Measurements from ENCODE around the gene ACSL5. TPM values are rescaled to one million over a fixed set of nuclear protein-coding genes. Genes with fewer than 3 reads are reported as not detected.

ACSL5 gene
- polyA plus RNA-seq, 2 donors: 3.6 to 5.6 TPM

DNA sequence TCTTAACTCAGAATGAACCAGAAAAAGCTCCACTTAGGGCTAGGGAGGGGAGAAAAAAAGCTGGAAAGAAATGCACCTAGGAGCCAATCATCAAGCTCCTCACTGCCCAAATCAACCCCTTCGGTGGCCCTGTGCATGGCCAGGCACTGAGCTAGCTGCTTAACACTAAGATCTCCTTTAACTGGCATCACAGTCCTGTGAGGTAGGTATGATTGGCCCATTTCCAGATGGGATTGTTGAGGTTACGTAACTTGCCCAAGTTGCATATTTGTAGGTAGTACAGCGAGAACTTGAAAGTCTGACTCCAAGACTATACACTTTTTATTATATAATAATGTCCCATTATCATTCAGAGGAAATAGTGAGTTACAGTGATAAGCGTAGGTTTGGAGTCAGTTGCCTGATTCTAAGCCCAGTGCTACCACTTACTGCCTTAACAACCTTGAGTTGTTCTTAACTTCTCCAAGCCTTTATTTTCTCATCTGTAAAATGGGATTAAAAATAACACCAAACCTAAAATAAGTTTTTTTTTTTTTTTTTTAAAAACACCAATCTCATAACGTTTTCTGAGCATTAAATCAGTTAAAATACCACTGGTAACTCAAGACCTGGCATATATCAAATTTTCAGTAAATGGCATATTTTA, 37.2 kb upstream of the ACSL5 start:
- Histone ChIP-seq H3K36me3 (ENCODE audit: control insufficient read depth in 2 of 2, insufficient read depth in 2 of 2, low read length in 1 of 2) (no peaks in the 10 kb centered on the region), H3K27ac (ENCODE audit: low read depth in 2 of 2, low read length in 1 of 2) (no peak overlapping the region), H3K4me1 (ENCODE audit: control insufficient read depth in 2 of 2, insufficient read depth in 2 of 2, low read length in 1 of 2) (no peaks in the 10 kb centered on the region), H3K4me3 (ENCODE audit: low read depth in 1 of 2, low read length in 2 of 2) (no peak overlapping the region), H3K9me3 (ENCODE audit: control insufficient read depth in 2 of 2, insufficient read depth in 1 of 2, low read depth in 1 of 2, low read length in 1 of 2) (no peaks in the 10 kb centered on the region), H3K27me3 (ENCODE audit: control insufficient read depth in 1 of 2, insufficient read depth in 2 of 2, low read length in 2 of 2) (no peaks in the 10 kb centered on the region)
- WGBS, 2 donors: 60 to 63% methylated on average over 5 of the region's 5 CpGs

DNA sequence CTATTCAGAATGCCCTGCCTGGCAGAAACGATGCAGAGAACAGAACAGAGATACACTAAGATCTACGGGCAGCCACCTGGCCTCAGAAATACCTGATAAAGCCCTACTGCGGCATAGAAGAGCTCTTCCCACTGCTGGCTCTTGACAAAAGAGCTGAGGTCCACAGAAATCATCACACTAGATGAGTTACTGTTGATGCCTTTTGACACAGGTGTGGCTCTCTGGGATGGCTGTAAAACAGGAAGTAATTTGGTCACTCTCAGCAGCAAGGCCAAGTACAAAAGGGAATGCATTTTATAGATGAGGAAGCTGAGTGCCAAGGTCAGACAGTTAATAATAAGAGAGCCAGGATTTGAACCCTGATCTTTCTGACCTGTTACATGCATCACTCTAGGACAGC, 35.0 kb upstream of the ACSL5 start:
- H3K36me3 ChIP-seq (ENCODE audit: control insufficient read depth in 2 of 2, insufficient read depth in 2 of 2, low read length in 1 of 2): no peaks in the 10 kb centered on the region
- no peak overlapping the region for H3K27ac ChIP-seq (ENCODE audit: low read depth in 2 of 2, low read length in 1 of 2)
- H3K9me3 ChIP-seq (ENCODE audit: control insufficient read depth in 2 of 2, insufficient read depth in 1 of 2, low read depth in 1 of 2, low read length in 1 of 2): no peaks in the 10 kb centered on the region
- H3K4me3 ChIP-seq (ENCODE audit: low read depth in 1 of 2, low read length in 2 of 2): no peak overlapping the region
- H3K27me3 ChIP-seq (ENCODE audit: control insufficient read depth in 1 of 2, insufficient read depth in 2 of 2, low read length in 2 of 2): no peaks in the 10 kb centered on the region
- 80 to 84% methylated on average over 3 of the region's 3 CpGs for WGBS, 2 donors
- H3K4me1 ChIP-seq (ENCODE audit: control insufficient read depth in 2 of 2, insufficient read depth in 2 of 2, low read length in 1 of 2): no peaks in the 10 kb centered on the region

DNA sequence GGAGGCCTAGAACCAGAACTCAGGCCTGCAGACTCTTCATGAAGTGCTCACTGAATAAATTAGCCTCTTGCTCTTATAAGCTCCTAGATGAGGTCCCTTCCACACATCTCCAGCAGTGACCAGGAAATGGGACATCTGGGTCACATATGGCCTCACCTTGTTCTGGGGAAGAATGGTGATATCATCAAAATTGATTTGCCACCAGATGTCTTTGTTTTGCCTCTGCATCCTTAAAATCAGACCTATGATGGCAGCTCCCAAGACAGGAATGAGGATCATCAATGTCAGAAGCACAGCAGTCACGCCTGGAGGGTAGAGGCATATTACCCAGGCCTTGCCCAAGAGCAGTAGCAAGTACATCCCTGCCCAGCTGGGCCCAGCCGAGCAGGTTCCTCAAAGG, 33.3 kb upstream of the ACSL5 start:
- Histone ChIP-seq H3K36me3 (ENCODE audit: control insufficient read depth in 2 of 2, insufficient read depth in 2 of 2, low read length in 1 of 2) (no peaks in the 10 kb centered on the region), H3K4me1 (ENCODE audit: control insufficient read depth in 2 of 2, insufficient read depth in 2 of 2, low read length in 1 of 2) (no peaks in the 10 kb centered on the region), H3K4me3 (ENCODE audit: low read depth in 1 of 2, low read length in 2 of 2) (no peak overlapping the region), H3K27me3 (ENCODE audit: control insufficient read depth in 1 of 2, insufficient read depth in 2 of 2, low read length in 2 of 2) (no peaks in the 10 kb centered on the region), H3K27ac (ENCODE audit: low read depth in 2 of 2, low read length in 1 of 2) (no peak overlapping the region), H3K9me3 (ENCODE audit: control insufficient read depth in 2 of 2, insufficient read depth in 1 of 2, low read depth in 1 of 2, low read length in 1 of 2) (no peaks in the 10 kb centered on the region)
- 79 to 93% methylated on average over 2 of the region's 2 CpGs for WGBS, 2 donors

DNA sequence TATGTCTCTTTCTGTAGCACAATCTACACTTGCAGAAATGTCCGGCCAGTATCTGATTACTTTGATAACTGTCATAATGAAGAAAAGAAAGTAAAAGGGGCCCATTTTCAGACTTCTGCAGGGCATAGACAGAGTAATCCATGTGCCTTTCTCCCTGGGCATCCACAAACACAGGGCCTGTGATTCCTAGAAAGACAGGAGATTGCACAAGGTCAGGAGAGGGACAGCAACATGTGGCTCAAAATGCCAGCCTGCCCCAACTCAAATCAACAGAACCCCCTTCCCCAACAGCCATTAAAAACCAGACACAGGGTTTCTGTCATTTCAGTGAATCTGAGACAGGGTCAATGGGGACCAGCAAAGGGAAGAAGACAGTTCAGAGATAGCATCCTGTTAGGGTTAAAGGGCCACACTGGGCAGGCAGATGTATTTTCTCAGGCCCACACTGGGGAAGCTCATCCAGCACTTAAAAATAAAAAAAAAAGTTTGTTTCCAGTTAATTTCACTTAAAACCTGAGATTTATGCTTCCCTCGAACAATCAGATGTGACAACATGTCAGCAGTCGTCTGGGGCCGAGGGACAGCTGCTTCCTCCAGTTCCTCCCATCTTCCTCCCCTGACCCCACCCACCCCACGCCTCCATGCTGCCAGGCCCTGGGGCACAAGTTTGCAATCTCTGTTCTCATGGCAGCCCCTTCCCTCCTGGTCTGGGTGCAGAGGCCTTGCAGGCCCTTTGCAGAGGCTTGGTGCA, 30.7 kb upstream of the ACSL5 start:
- Histone ChIP-seq H3K27me3 (ENCODE audit: control insufficient read depth in 1 of 2, insufficient read depth in 2 of 2, low read length in 2 of 2) (no peaks in the 10 kb centered on the region), H3K4me1 (ENCODE audit: control insufficient read depth in 2 of 2, insufficient read depth in 2 of 2, low read length in 1 of 2) (no peaks in the 10 kb centered on the region), H3K9me3 (ENCODE audit: control insufficient read depth in 2 of 2, insufficient read depth in 1 of 2, low read depth in 1 of 2, low read length in 1 of 2) (no peaks in the 10 kb centered on the region), H3K36me3 (ENCODE audit: control insufficient read depth in 2 of 2, insufficient read depth in 2 of 2, low read length in 1 of 2) (no peaks in the 10 kb centered on the region), H3K27ac (ENCODE audit: low read depth in 2 of 2, low read length in 1 of 2) (no peak overlapping the region), H3K4me3 (ENCODE audit: low read depth in 1 of 2, low read length in 2 of 2) (no peak overlapping the region)
- WGBS, 2 donors: 57 to 59% methylated on average over 5 of the region's 5 CpGs

DNA sequence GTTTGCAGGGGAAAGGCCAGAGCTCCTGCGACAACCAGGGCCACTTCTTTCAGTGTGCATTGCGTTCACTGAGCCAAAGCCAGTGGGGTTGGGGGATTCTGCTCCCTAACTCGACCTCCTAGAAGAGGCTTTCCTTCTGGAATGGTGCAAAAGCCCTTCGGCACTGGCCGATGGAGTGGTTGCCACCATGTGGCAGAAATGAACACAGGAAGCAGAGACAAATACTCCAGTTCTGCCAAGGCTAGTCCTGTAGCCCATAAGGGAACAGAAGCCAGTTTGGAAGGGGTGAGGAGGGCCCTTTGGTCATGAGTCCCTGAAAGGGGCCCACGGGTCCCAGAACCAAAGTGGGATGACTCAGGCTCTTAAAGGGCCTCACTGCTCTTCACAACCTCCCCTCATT, 29.7 kb upstream of the ACSL5 start:
- no peak overlapping the region for H3K4me3 ChIP-seq (ENCODE audit: low read depth in 1 of 2, low read length in 2 of 2)
- no peaks in the 10 kb centered on the region for H3K9me3 ChIP-seq (ENCODE audit: control insufficient read depth in 2 of 2, insufficient read depth in 1 of 2, low read depth in 1 of 2, low read length in 1 of 2)
- no peaks in the 10 kb centered on the region for H3K4me1 ChIP-seq (ENCODE audit: control insufficient read depth in 2 of 2, insufficient read depth in 2 of 2, low read length in 1 of 2)
- 76 to 80% methylated on average over 6 of the region's 6 CpGs for WGBS, 2 donors
- no peaks in the 10 kb centered on the region for H3K36me3 ChIP-seq (ENCODE audit: control insufficient read depth in 2 of 2, insufficient read depth in 2 of 2, low read length in 1 of 2)
- H3K27me3 ChIP-seq (ENCODE audit: control insufficient read depth in 1 of 2, insufficient read depth in 2 of 2, low read length in 2 of 2): no peaks in the 10 kb centered on the region
- no peak overlapping the region for H3K27ac ChIP-seq (ENCODE audit: low read depth in 2 of 2, low read length in 1 of 2)

DNA sequence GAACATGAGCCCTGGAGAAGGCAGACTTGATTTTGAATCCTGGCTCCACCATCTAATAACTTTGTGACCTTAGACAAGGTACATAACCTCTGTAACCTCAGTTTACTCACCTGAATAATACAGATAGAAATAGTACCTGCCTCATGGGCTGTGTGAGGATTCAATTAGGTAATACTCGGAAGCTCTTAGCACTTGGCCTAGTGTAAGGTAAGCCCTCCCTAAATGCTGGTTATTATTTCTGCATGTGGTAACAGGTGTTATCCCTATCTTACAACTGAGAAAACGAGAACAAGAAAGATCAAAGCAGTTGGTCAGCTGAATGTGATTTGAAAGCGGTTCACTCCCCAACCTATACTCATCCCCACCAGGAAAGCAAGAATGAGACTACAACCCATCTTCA, 28.7 kb upstream of the ACSL5 start:
- no peaks in the 10 kb centered on the region for H3K36me3 ChIP-seq (ENCODE audit: control insufficient read depth in 2 of 2, insufficient read depth in 2 of 2, low read length in 1 of 2)
- WGBS, 2 donors: 52 to 88% methylated on average over 3 of the region's 3 CpGs
- H3K27me3 ChIP-seq (ENCODE audit: control insufficient read depth in 1 of 2, insufficient read depth in 2 of 2, low read length in 2 of 2): no peaks in the 10 kb centered on the region
- no peaks in the 10 kb centered on the region for H3K9me3 ChIP-seq (ENCODE audit: control insufficient read depth in 2 of 2, insufficient read depth in 1 of 2, low read depth in 1 of 2, low read length in 1 of 2)
- H3K4me1 ChIP-seq (ENCODE audit: control insufficient read depth in 2 of 2, insufficient read depth in 2 of 2, low read length in 1 of 2): no peaks in the 10 kb centered on the region
- no peak overlapping the region for H3K4me3 ChIP-seq (ENCODE audit: low read depth in 1 of 2, low read length in 2 of 2)
- H3K27ac ChIP-seq (ENCODE audit: low read depth in 2 of 2, low read length in 1 of 2): no peak overlapping the region

DNA sequence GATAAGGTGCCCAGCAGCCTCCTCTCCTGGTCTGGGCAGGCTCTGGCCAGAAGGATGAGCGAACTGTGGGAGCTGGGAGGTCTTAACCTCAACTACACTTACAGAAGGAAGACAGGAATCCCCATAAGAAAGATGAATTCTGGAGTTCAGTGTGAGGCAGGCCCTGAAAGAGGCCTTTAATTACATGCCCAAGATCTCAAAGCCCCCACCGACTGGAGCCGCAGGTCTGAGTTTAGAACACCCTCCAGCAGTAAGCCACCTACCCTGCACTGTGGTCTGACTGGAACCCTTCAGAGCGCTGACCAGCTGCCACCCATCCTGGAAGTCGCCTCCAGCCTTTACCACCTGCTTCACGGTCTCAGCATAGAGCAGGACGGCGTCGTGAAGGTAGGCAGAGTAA, 28.2 kb upstream of the ACSL5 start:
- Histone ChIP-seq H3K27ac (ENCODE audit: low read depth in 2 of 2, low read length in 1 of 2) (no peak overlapping the region), H3K9me3 (ENCODE audit: control insufficient read depth in 2 of 2, insufficient read depth in 1 of 2, low read depth in 1 of 2, low read length in 1 of 2) (no peaks in the 10 kb centered on the region), H3K4me3 (ENCODE audit: low read depth in 1 of 2, low read length in 2 of 2) (no peak overlapping the region), H3K36me3 (ENCODE audit: control insufficient read depth in 2 of 2, insufficient read depth in 2 of 2, low read length in 1 of 2) (no peaks in the 10 kb centered on the region), H3K27me3 (ENCODE audit: control insufficient read depth in 1 of 2, insufficient read depth in 2 of 2, low read length in 2 of 2) (no peaks in the 10 kb centered on the region), H3K4me1 (ENCODE audit: control insufficient read depth in 2 of 2, insufficient read depth in 2 of 2, low read length in 1 of 2) (no peaks in the 10 kb centered on the region)
- WGBS, 2 donors: 93 to 95% methylated on average over 9 of the region's 9 CpGs

DNA sequence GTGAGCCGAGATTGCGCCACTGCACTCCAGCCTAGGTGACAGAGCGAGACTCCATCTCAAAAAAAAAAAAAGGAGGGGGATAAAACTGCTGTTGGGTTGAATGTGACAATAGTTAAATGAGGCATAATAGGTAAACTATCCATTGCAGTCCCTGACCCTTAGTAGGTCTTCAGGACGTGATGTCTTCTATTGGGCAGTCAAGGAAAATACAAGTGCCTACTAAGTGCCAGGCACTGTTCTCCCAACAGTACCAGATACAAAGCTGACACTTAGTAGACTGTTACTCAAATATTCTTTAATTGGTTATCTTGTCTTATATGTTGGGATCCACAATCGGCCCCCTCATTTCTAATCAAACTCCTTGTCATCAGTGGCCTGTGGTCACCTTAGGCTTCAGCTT, 27.1 kb upstream of the ACSL5 start:
- H3K9me3 ChIP-seq (ENCODE audit: control insufficient read depth in 2 of 2, insufficient read depth in 1 of 2, low read depth in 1 of 2, low read length in 1 of 2): no peaks in the 10 kb centered on the region
- 85 to 89% methylated on average over 5 of the region's 5 CpGs for WGBS, 2 donors
- H3K27me3 ChIP-seq (ENCODE audit: control insufficient read depth in 1 of 2, insufficient read depth in 2 of 2, low read length in 2 of 2): no peaks in the 10 kb centered on the region
- no peak overlapping the region for H3K27ac ChIP-seq (ENCODE audit: low read depth in 2 of 2, low read length in 1 of 2)
- H3K4me1 ChIP-seq (ENCODE audit: control insufficient read depth in 2 of 2, insufficient read depth in 2 of 2, low read length in 1 of 2): no peaks in the 10 kb centered on the region
- H3K4me3 ChIP-seq (ENCODE audit: low read depth in 1 of 2, low read length in 2 of 2): no peak overlapping the region
- H3K36me3 ChIP-seq (ENCODE audit: control insufficient read depth in 2 of 2, insufficient read depth in 2 of 2, low read length in 1 of 2): no peaks in the 10 kb centered on the region

DNA sequence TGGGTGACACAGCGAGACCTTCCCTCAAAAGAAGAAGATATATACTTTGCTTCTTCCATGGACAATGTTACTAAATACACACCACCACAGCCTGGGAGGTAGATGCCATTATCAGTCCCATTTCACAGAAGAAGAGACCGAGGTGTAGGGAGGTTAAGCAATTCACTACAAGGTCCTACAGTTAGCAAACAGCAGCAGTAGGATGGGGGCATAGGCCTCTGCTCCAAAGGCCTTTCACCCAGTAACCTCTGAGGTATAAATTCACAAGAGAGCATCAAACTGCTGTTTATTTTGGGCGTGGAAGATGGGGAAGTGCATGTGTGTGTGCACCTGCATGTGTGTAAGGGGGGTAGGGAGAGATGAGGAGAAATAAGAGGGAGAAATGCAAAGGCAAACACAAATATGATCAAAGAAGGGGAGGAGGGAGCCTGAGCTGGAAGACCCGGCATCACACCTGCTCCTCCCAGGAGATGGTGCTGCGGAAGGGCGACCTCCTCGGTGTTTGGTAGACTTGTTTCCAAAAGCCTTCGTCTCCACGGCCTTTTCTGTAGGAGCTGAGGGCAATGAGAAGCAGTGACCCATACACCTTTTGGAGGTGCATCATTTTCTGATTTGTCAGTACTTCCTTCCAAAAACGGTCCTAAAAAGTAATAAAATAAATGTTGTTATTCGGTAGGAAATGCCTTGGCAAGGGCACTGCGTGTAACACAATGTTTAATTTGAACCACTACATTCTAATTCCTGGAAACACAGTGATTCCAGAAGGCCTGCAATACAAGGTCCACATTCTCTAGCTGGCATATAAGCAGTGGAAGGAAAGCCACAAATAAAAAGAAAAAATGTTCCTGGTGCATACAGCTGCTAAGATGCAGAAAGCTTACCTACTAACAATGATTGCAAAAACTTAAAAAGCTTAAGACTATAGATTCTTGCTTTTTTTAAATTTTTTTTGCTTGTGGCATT, 25.9 kb upstream of the ACSL5 start:
- no peaks in the 10 kb centered on the region for H3K36me3 ChIP-seq (ENCODE audit: control insufficient read depth in 2 of 2, insufficient read depth in 2 of 2, low read length in 1 of 2)
- no peaks in the 10 kb centered on the region for H3K4me1 ChIP-seq (ENCODE audit: control insufficient read depth in 2 of 2, insufficient read depth in 2 of 2, low read length in 1 of 2)
- 81 to 82% methylated on average over 12 of the region's 12 CpGs for WGBS, 2 donors
- H3K9me3 ChIP-seq (ENCODE audit: control insufficient read depth in 2 of 2, insufficient read depth in 1 of 2, low read depth in 1 of 2, low read length in 1 of 2): no peaks in the 10 kb centered on the region
- H3K27ac ChIP-seq (ENCODE audit: low read depth in 2 of 2, low read length in 1 of 2): no peak overlapping the region
- H3K27me3 ChIP-seq (ENCODE audit: control insufficient read depth in 1 of 2, insufficient read depth in 2 of 2, low read length in 2 of 2): no peaks in the 10 kb centered on the region
- no peak overlapping the region for H3K4me3 ChIP-seq (ENCODE audit: low read depth in 1 of 2, low read length in 2 of 2)

All from esophagus (tissue), 2 donors.